ENCODE results near the gene TTC13. TPM values are rescaled to one million over a fixed set of nuclear protein-coding genes. Genes with fewer than 3 reads are reported as not detected.

Gene TTC13
- total RNA-seq, 1 donor from 2014 or later = 16.1 TPM

DNA sequence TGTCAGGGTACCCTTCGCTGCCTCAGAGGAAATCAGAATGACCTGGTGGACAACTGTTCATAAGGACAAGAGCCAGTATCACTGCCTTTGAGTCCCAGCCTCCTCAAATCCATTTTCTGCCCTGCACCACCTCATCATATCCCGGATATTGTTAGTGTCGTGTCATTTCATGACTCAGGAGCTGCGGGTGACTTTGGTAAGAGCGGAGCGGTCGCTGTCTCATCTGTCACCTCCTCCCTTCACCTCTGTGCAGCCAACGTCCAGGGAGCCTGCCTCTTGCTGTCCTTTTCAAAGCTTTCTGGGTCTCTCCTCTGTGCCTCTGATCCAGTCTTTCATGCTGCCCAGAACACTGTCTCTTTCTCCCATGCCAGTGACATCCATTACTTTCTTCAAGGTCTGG is 103.3 kb downstream of the TTC13 start:
- DNase-seq (ENCODE audit: low spot score) = no peak

GRCh38 chr1:230870916-230871315 is 107.7 kb downstream of the TTC13 start:
- no peak for DNase-seq (ENCODE audit: low spot score)

GRCh38 chr1:230869500-230869899 is 109.2 kb downstream of the TTC13 start:
- DNase-seq (ENCODE audit: low spot score) = no peak

DNA sequence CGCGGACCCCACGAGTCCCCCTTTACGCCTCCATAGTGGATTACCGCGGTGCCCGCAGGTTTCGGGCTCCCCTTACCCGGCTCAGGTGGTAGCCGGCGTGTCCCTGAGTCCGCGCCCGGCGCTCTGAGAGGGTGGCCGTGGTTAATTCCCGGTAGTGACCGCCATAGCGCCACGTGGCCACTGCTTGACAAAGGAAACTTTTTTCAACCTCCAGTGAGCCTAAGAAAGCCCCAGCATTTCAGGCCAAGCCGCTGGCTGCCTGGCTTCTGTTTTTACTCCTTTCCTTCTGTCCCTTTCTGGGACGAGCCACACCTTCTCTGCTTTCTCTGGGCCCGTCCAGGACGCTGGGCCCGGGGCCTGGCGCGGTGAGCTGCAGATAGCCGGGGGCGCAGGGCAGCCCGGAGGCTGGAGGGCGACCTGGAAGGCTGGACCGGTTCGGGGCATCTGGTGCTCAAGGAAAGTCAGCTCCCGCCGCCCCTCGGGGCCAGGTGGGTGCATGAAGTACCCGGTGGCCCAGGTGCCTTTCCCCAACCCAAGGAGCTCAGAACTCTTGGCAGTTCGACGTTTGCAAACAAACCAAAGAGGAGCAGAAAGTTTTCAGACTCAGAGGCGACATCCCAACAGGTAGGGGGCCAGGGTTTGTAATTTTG is 109.8 kb downstream of the TTC13 start:
- DNase-seq (ENCODE audit: low spot score) = no peak

- peak; percentile 93 for DNase-seq (ENCODE audit: low spot score)
Measured at GRCh38 chr1:230867903-230868735, 110.5 kb downstream of the TTC13 start, which contains the start of gene C1orf198. C1orf198 (minus strand) TSS chr1:230868521; CDS start chr1:230868512, 9 bp downstream.

GRCh38 chr1:230867101-230867902 is 111.4 kb downstream of the TTC13 start:
- DNase-seq (ENCODE audit: low spot score) = no peak

DNA sequence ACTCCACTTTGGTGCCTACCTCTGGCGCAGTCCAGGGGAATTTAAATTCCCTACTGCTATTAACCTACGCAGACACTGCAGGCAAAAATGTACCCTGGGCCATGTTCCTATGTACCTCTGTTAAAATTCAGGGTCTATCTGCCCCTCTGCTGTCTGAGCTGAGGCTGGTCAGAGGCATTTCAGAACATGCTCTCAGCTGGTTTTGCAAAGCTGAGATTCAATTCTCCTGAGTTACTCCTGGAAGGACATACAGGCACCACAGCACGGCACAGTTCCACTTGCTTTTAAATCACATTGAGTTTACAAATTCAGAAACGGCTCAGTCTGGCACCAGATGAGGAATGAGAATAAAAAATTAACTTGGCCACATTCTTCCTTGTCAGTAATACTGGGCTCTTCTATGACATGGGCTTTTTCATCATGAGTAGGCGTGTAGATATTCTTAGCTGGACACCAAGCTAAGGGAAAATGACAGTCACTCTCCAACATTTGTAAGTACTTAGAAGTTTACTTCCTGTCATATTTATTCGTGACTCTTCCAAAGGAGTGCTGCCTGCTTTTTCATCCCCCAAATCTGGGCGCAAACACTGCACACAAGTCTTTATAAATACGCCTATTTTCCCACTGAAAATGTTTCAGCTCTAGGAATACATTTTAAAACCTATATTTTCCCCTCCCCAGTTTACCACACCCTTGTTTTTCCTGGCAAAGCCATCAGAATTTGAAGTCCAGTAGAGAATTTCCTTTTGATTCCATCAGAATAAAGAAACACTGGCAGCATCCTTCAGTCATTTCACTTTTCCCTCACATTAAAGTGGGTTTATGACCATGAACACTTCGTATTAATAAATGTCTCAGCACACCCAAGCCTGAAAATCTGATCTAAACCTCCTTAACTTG is 112.2 kb downstream of the TTC13 start:
- DNase-seq (ENCODE audit: low spot score) = no peak

DNA sequence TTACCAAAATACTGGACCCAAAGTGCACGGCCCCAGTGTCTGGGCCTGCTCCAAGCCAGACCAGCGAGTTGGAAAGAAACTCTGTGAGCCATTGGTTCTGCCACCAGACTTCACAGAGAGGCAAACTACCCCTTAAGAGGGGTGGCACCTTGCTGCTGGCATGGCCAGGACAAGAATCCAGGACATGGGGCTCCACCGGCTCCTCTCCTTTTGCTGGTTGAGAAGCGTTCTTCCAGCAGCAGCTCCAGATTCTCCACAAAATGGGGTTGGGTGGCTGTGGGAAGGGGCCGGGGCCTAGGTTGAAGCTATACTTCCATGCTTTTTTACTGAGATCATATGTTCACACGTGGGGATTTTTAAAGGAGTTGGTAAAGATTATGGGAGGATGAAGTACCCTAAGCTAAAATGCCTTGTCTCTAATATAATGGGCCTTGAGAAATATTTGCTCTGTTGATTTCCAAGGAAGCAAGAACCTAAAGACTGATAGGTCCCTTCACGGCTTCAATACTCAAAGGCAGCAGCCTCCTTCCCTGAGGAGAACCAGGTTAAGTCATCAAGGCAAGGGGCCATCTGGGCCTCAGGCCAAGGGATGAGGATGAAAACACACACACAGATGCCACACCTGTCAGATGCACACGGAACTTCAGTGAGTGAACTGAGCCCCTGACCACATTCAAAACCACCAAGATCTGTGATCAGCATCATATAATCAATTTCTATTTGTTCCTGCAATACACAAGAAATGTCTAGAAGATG is 113.4 kb downstream of the TTC13 start:
- DNase-seq (ENCODE audit: low spot score) = no peak

- DNase-seq (ENCODE audit: low spot score) = no peak
Measured at GRCh38 chr1:230864441-230864840, 114.2 kb downstream of the TTC13 start.

GRCh38 chr1:230863449-230863848 is 115.2 kb downstream of the TTC13 start:
- DNase-seq (ENCODE audit: low spot score) = no peak

DNA sequence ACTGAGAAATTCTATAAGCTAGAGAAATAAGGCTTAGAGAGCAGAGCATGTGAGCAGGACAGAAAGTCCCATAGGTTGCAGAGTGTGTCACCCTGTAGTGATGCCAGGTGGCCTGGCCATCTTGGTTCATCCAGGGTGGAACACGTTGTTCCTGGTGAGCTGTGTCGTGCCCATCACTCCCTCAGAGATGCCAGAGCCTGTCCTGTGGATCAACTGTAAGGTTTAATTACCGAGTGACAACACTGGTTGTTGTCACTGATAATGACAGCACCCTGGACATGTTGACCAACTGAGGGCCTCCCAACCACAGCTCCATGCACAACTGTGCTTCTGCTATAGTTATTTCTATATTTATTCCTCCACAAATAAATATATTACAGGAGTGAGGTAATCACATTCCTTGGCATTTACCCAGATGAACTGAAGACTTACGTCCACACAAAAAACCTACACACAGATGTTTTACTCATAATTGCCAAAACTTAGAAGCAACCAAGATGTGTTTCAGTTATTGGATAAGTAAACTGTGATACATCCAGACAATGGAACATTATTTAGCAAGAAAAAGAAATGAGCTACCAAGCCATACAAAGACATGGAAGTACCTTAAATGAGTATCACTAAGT is 116.6 kb downstream of the TTC13 start:
- DNase-seq (ENCODE audit: low spot score) = no peak

GRCh38 chr1:230861489-230861888 is 117.2 kb downstream of the TTC13 start:
- no peak for DNase-seq (ENCODE audit: low spot score)

- DNase-seq (ENCODE audit: low spot score) = no peak
Measured at GRCh38 chr1:230860617-230861384, 117.9 kb downstream of the TTC13 start.

GRCh38 chr1:230858918-230859729 is 119.5 kb downstream of the TTC13 start:
- DNase-seq (ENCODE audit: low spot score) = no peak

- DNase-seq (ENCODE audit: low spot score) = no peak
Measured at GRCh38 chr1:230858236-230858820, 120.3 kb downstream of the TTC13 start.

- no peak for DNase-seq (ENCODE audit: low spot score)
Measured at GRCh38 chr1:230857822-230858221, 120.8 kb downstream of the TTC13 start.

GRCh38 chr1:230857077-230857476 is 121.6 kb downstream of the TTC13 start:
- no peak for DNase-seq (ENCODE audit: low spot score)
